ENCODE data around the gene CC2D1B.

- TF ChIP-seq CTCF (IDR thresholded peaks at IDR 0.05) (no peak), POLR2A (IDR thresholded peaks at IDR 0.05) (no peak)
Measured at GRCh38 chr1:52343979-52344378, 22.0 kb downstream of the CC2D1B start.
